Naive thymus-derived CD4-positive, alpha-beta T cell (primary cell): ENCODE data around the gene NME7. TPM values are rescaled to one million over a fixed set of nuclear protein-coding genes. Genes with fewer than 3 reads are reported as not detected.

Source experiments
- ATAC-seq: fragments of 150-1000 bp; cut with Tn5 transposase; 2 replicates; pipeline ENCODE4 v1.10.0; 2021; ENCODE audit warnings: mild to moderate bottlenecking, moderate library complexity
- CTCF ChIA-PET: fragments of 350-600 bp; sonication (Branson Sonifier 250); formaldehyde crosslinking; loops from one replicate; lab custom pipeline; 2021; ENCODE audit warnings: antibody characterized with exemption; lab: Charles Lee
- POLR2A ChIA-PET: fragments of 350-600 bp; sonication (Branson Sonifier 250); formaldehyde crosslinking; loops from one replicate; lab custom pipeline; 2021; ENCODE audit warnings: antibody characterized with exemption, inconsistent platforms; lab: Charles Lee
- DNase-seq, 9 donors: peaks; one replicate each; pipeline versions ENCODE4 v3.0.0 to v3.0.0-alpha.2; 2020 to 2022; ENCODE audit warnings: mixed read lengths in 1 of 9
- H3K27ac ChIP-seq: one replicate; pipeline ENCODE4 v1.7.0; 2013; ENCODE audit warnings: mild to moderate bottlenecking, low read depth, low read length, moderate library complexity
- H3K27me3 ChIP-seq, 2 donors: one replicate each; pipeline ENCODE4 v1.7.0; 2013; ENCODE audit warnings: low read length in 2 of 2, mild to moderate bottlenecking in 2 of 2, moderate library complexity in 2 of 2; ENCODE audit not compliant: control insufficient read depth in 2 of 2, insufficient read depth in 2 of 2
- H3K36me3 ChIP-seq, 3 experiments: 1 replicate in 2 of 3; 2 replicates in 1 of 3; pipeline ENCODE4 v1.7.0; 2013; ENCODE audit warnings: low read length in 3 of 3, mild to moderate bottlenecking in 3 of 3, moderate library complexity in 1 of 3; ENCODE audit not compliant: insufficient read depth in 3 of 3, control insufficient read depth in 2 of 3
- H3K4me1 ChIP-seq, 2 donors: one replicate each; pipeline ENCODE4 v1.7.0; 2013; ENCODE audit warnings: low read length in 2 of 2, mild to moderate bottlenecking in 2 of 2, moderate library complexity in 1 of 2; ENCODE audit not compliant: control insufficient read depth in 2 of 2, insufficient read depth in 2 of 2
- H3K4me3 ChIP-seq: 2 replicates; pipeline ENCODE4 v1.7.0; 2013; ENCODE audit warnings: mild to moderate bottlenecking, low read length
- H3K9me3 ChIP-seq, 3 experiments: 1 replicate in 2 of 3; 2 replicates in 1 of 3; pipeline ENCODE4 v1.7.0; 2013; ENCODE audit warnings: low read length in 3 of 3; ENCODE audit not compliant: control insufficient read depth in 2 of 3
- H3K27ac Mint-ChIP-seq, 9 donors: one replicate each; pipeline ENCODE4 v1.8.0; 2020 to 2022; ENCODE audit warnings: mixed read lengths in 9 of 9, mild to moderate bottlenecking in 8 of 9, moderate library complexity in 5 of 9, inconsistent platforms in 2 of 9
- H3K27me3 Mint-ChIP-seq, 5 donors: one replicate each; pipeline ENCODE4 v1.8.0; 2021 to 2022; ENCODE audit warnings: mixed read lengths in 5 of 5, mild to moderate bottlenecking in 1 of 5
- H3K36me3 Mint-ChIP-seq, 5 donors: one replicate each; pipeline ENCODE4 v1.8.0; 2020 to 2022; ENCODE audit warnings: mixed read lengths in 5 of 5, mild to moderate bottlenecking in 3 of 5, inconsistent platforms in 1 of 5
- H3K4me1 Mint-ChIP-seq, 7 donors: one replicate each; pipeline ENCODE4 v1.8.0; 2020 to 2022; ENCODE audit warnings: mixed read lengths in 7 of 7, mild to moderate bottlenecking in 3 of 7, inconsistent platforms in 1 of 7
- H3K4me3 Mint-ChIP-seq, 10 donors: one replicate each; pipeline ENCODE4 v1.8.0; 2020 to 2022; ENCODE audit warnings: mild to moderate bottlenecking in 10 of 10, mixed read lengths in 10 of 10, moderate library complexity in 6 of 10, inconsistent platforms in 2 of 10
- H3K9me3 Mint-ChIP-seq, 11 donors: one replicate each; pipeline ENCODE4 v1.8.0; 2020 to 2022; ENCODE audit warnings: mixed read lengths in 11 of 11, mild to moderate bottlenecking in 4 of 11, inconsistent platforms in 1 of 11, moderate library complexity in 1 of 11
- intact Hi-C, 2 donors: fragments of 100-400 bp; cut with micrococcal nuclease; formaldehyde crosslinking; loops; one replicate each; pipeline ENCODE4 v1.15.1; 2023
- polyA plus RNA-seq, 2 donors: library from polyadenylated mRNA; unstranded; fragments of 300-500 nt; fragmentation: Illumina TruSeq; gene quantifications; one replicate each; pipeline ENCODE4 v1.2.3, GENCODE V29; 2021
- total RNA-seq, 6 experiments: library from RNA in 5 of 6; stranded (reverse) in 5 of 6; gene quantifications; 1 replicate in 5 of 6; 2 replicates in 1 of 6; pipeline ENCODE4 v1.2.3 and lab custom pipeline; 2021 to 2026

NME7 gene
- total and polyA plus RNA-seq, 7 experiments from 2014 or later = 8.6 to 18.6 (median 12.9) TPM

- no peaks in the 10 kb centered on the region for H3K27me3 ChIP-seq
- intact Hi-C loops = no loop called here
- H3K9me3 ChIP-seq = no peaks in the 10 kb centered on the region
- H3K36me3 ChIP-seq = no peaks in the 10 kb centered on the region
- H3K27ac Mint-ChIP-seq = no peak overlapping the region
- ChIA-PET POLR2A (no interaction called here), CTCF (no interaction called here)
- H3K4me3 Mint-ChIP-seq = no peak overlapping the region
- H3K4me1 Mint-ChIP-seq = peaks cover 0 to 11% (median 3%) of the 10 kb centered on the region in 7 donors
- ATAC-seq (no peak), DNase-seq (no peak)
- no peaks in the 10 kb centered on the region for H3K4me1 ChIP-seq
- no peaks in the 10 kb centered on the region for H3K27me3 Mint-ChIP-seq
- H3K27ac ChIP-seq = no peak overlapping the region
- H3K9me3 Mint-ChIP-seq = peaks cover 0 to 30% (median 13%) of the 10 kb centered on the region in 11 donors
- H3K4me3 ChIP-seq = no peak overlapping the region
- peaks cover 0 to 41% (median 22%) of the 10 kb centered on the region in 5 donors for H3K36me3 Mint-ChIP-seq
Measured at GRCh38 chr1:169326956-169327268, 40.7 kb downstream of the NME7 start.

GRCh38 chr1:169326261-169326955 is 41.2 kb downstream of the NME7 start:
- Mint-ChIP-seq H3K36me3 (peaks cover 0 to 39% (median 22%) of the 10 kb centered on the region in 5 donors), H3K27me3 (no peaks in the 10 kb centered on the region), H3K9me3 (peaks cover 0 to 29% (median 13%) of the 10 kb centered on the region in 11 donors), H3K4me3 (no peak overlapping the region), H3K27ac (no peak overlapping the region), H3K4me1 (peaks cover 0 to 11% (median 3%) of the 10 kb centered on the region in 7 donors)
- POLR2A ChIA-PET = no interaction called here
- Histone ChIP-seq H3K27ac (no peak overlapping the region), H3K27me3 (no peaks in the 10 kb centered on the region), H3K4me1 (no peaks in the 10 kb centered on the region), H3K36me3 (no peaks in the 10 kb centered on the region), H3K9me3 (no peaks in the 10 kb centered on the region), H3K4me3 (no peak overlapping the region)
- intact Hi-C loops = no loop called here
- ATAC-seq = no peak
- CTCF ChIA-PET = no interaction called here
- DNase-seq = no peak

GRCh38 chr1:169325117-169325516 is 42.5 kb downstream of the NME7 start:
- intact Hi-C loops = no loop called here
- H3K9me3 Mint-ChIP-seq = peaks cover 0 to 16% (median 11%) of the 10 kb centered on the region in 11 donors
- DNase-seq (no peak), ATAC-seq (no peak)
- ChIA-PET POLR2A (no interaction called here), CTCF (no interaction called here)
- no peak overlapping the region for H3K27ac Mint-ChIP-seq
- H3K27me3 Mint-ChIP-seq = no peaks in the 10 kb centered on the region
- H3K36me3 Mint-ChIP-seq = peaks cover 0 to 30% (median 22%) of the 10 kb centered on the region in 5 donors
- Histone ChIP-seq H3K36me3 (no peaks in the 10 kb centered on the region), H3K27ac (no peak overlapping the region), H3K4me1 (no peaks in the 10 kb centered on the region), H3K4me3 (no peak overlapping the region), H3K9me3 (no peaks in the 10 kb centered on the region), H3K27me3 (no peaks in the 10 kb centered on the region)
- no peak overlapping the region for H3K4me3 Mint-ChIP-seq
- peaks cover 0 to 11% (median 3%) of the 10 kb centered on the region in 7 donors for H3K4me1 Mint-ChIP-seq

GRCh38 chr1:169322138-169322537 is 45.5 kb downstream of the NME7 start:
- H3K36me3 Mint-ChIP-seq = peaks cover 0 to 22% (median 19%) of the 10 kb centered on the region in 5 donors
- H3K27ac Mint-ChIP-seq = no peak overlapping the region
- Histone ChIP-seq H3K4me3 (no peak overlapping the region), H3K4me1 (no peaks in the 10 kb centered on the region), H3K9me3 (no peaks in the 10 kb centered on the region), H3K27me3 (no peaks in the 10 kb centered on the region), H3K36me3 (no peaks in the 10 kb centered on the region), H3K27ac (no peak overlapping the region)
- ATAC-seq (no peak), DNase-seq (no peak)
- no peak overlapping the region for H3K4me3 Mint-ChIP-seq
- peaks cover 0 to 10% (median 0%) of the 10 kb centered on the region in 7 donors for H3K4me1 Mint-ChIP-seq
- POLR2A ChIA-PET = no interaction called here
- no peaks in the 10 kb centered on the region for H3K27me3 Mint-ChIP-seq
- H3K9me3 Mint-ChIP-seq = peaks cover 0 to 2% (median 0%) of the 10 kb centered on the region in 11 donors
- CTCF ChIA-PET = no interaction called here
- intact Hi-C loops = no loop called here

GRCh38 chr1:169321539-169321938 is 46.1 kb downstream of the NME7 start:
- Histone ChIP-seq H3K27ac (no peak overlapping the region), H3K36me3 (no peaks in the 10 kb centered on the region), H3K4me1 (no peaks in the 10 kb centered on the region), H3K9me3 (no peaks in the 10 kb centered on the region), H3K27me3 (no peaks in the 10 kb centered on the region), H3K4me3 (no peak overlapping the region)
- Mint-ChIP-seq H3K9me3 (peaks cover 0 to 2% (median 0%) of the 10 kb centered on the region in 11 donors), H3K27me3 (no peaks in the 10 kb centered on the region), H3K4me1 (peaks cover 0 to 4% (median 0%) of the 10 kb centered on the region in 7 donors), H3K4me3 (no peak overlapping the region), H3K36me3 (peaks cover 0 to 26% (median 23%) of the 10 kb centered on the region in 5 donors), H3K27ac (no peak overlapping the region)
- POLR2A ChIA-PET = no interaction called here
- intact Hi-C loops = no loop called here
- CTCF ChIA-PET = no interaction called here
- DNase-seq (no peak), ATAC-seq (no peak)

GRCh38 chr1:169318536-169319244 is 48.9 kb downstream of the NME7 start:
- H3K4me1 Mint-ChIP-seq = no peaks in the 10 kb centered on the region
- POLR2A ChIA-PET = no interaction called here
- Histone ChIP-seq H3K36me3 (no peaks in the 10 kb centered on the region), H3K9me3 (no peaks in the 10 kb centered on the region), H3K27ac (no peak overlapping the region), H3K27me3 (no peaks in the 10 kb centered on the region), H3K4me3 (no peak overlapping the region), H3K4me1 (no peaks in the 10 kb centered on the region)
- H3K4me3 Mint-ChIP-seq = no peak overlapping the region
- H3K36me3 Mint-ChIP-seq = peaks cover 0 to 24% (median 22%) of the 10 kb centered on the region in 5 donors
- DNase-seq = no peak
- no peak overlapping the region for H3K27ac Mint-ChIP-seq
- no peaks in the 10 kb centered on the region for H3K27me3 Mint-ChIP-seq
- no peak for ATAC-seq
- peaks cover 0 to 2% (median 0%) of the 10 kb centered on the region in 11 donors for H3K9me3 Mint-ChIP-seq
- CTCF ChIA-PET = no interaction called here
- intact Hi-C loops = no loop called here
